HepG2 (cell line): ENCODE measurements around the gene SH2B2. TPM values are rescaled to one million over a fixed set of nuclear protein-coding genes. Genes with fewer than 3 reads are reported as not detected.
A peak's percentile ranks its signal among the peaks of the same experiment; 100 is the strongest.

Experiments
- ATAC-seq: fragments of 200-7000 bp; cut with Tn5 transposase; 3 replicates; pipeline ENCODE4 v1.9.1; 2020; ENCODE audit warnings: mild to moderate bottlenecking, moderate library complexity
- BruUV-seq: library from RNA; stranded (reverse); fragments of 400-500 nt; replicated peaks from 2 replicates; lab custom pipeline; 2021; lab: Mats Ljungman, UMichigan
- CTCF ChIA-PET: fragments of 300-600 bp; formaldehyde crosslinking; extraction: SDS; loops from one replicate; lab custom pipeline; 2021; ENCODE audit warnings: low total read pairs, inconsistent platforms, low intra/inter-chr PET ratio; lab: Yijun Ruan, JAX
- POLR2A ChIA-PET: fragments of 350-600 bp; sonication (Branson Sonifier 250); formaldehyde crosslinking; loops from one replicate; lab custom pipeline; 2020; ENCODE audit warnings: antibody characterized with exemption, inconsistent platforms; lab: Yijun Ruan, JAX
- DNase-seq: peaks from one replicate; pipeline ENCODE4 v3.0.0-alpha.2; 2015; ENCODE audit warnings: low spot score
- FAIRE-seq: peaks from 3 replicates; lab custom pipeline; 2011; peaks lifted over from hg19 to GRCh38; lab: Jason Lieb, UNC
- H2AFZ ChIP-seq: one replicate; pipeline ENCODE4 v1.6.1; 2011; ENCODE audit warnings: low read length, inconsistent platforms
- H3K27ac ChIP-seq: fragments of 300-600 bp; 3 replicates; pipeline ENCODE4 v1.8.0; 2011; ENCODE audit warnings: mixed run types, mild to moderate bottlenecking, mixed read lengths, low read length, inconsistent platforms; ENCODE audit not compliant: insufficient read depth; ENCODE audit errors: extremely low read length
- H3K27me3 ChIP-seq, 2 experiments: fragments of 200-600 bp in 1 of 2; 2 replicates in 1 of 2; 3 replicates in 1 of 2; pipeline versions ENCODE4 v1.6.0 to v1.8.0; 2011; ENCODE audit warnings: low read length in 2 of 2, mild to moderate bottlenecking in 2 of 2, moderate library complexity in 2 of 2, inconsistent platforms in 1 of 2; ENCODE audit not compliant: insufficient read depth in 2 of 2, control insufficient read depth in 1 of 2
- H3K36me3 ChIP-seq, 2 experiments: fragments of 200-600 bp in 1 of 2; replicated peaks in 1 of 2; 2 replicates in 1 of 2; 3 replicates in 1 of 2; pipeline versions ENCODE4 v1.5.1 to v1.8.0; 2011; ENCODE audit warnings: low read length in 2 of 2, inconsistent platforms in 1 of 2; ENCODE audit not compliant: insufficient read depth in 2 of 2, control insufficient read depth in 1 of 2
- H3K4me1 ChIP-seq: 2 replicates; pipeline ENCODE4 v1.5.1; 2012; ENCODE audit warnings: low read length, inconsistent platforms; ENCODE audit not compliant: insufficient read depth
- H3K4me2 ChIP-seq: 2 replicates; pipeline ENCODE4 v1.6.0; 2011; ENCODE audit warnings: low read depth, low read length, inconsistent platforms
- H3K4me3 ChIP-seq, 3 experiments: fragments of 200-600 bp in 1 of 3; sonication (generic), shearing (Covaris generic) in 1 of 3; replicated peaks in 1 of 3; 2 replicates each; pipeline ENCODE4 v1.5.1; 2011 to 2016; ENCODE audit warnings: low read length in 3 of 3, inconsistent platforms in 2 of 3, low read depth in 2 of 3, mild to moderate bottlenecking in 2 of 3, control low read depth in 1 of 3, mixed read lengths in 1 of 3; ENCODE audit not compliant: insufficient read depth in 1 of 3
- H3K79me2 ChIP-seq: one replicate; pipeline ENCODE4 v1.6.1; 2011; ENCODE audit warnings: low read length, inconsistent platforms; ENCODE audit not compliant: insufficient read depth
- H3K9ac ChIP-seq: 2 replicates; pipeline ENCODE4 v1.6.0; 2011; ENCODE audit warnings: mild to moderate bottlenecking, low read depth, low read length, inconsistent platforms; ENCODE audit not compliant: insufficient read depth
- H3K9me3 ChIP-seq: 2 replicates; pipeline ENCODE4 v1.5.1; 2012; ENCODE audit warnings: mild to moderate bottlenecking, low read length
- H4K20me1 ChIP-seq: 2 replicates; pipeline ENCODE4 v1.6.0; 2011; ENCODE audit warnings: inconsistent platforms, mild to moderate bottlenecking, low read length, moderate library complexity; ENCODE audit not compliant: insufficient read depth
- AHR ChIP-seq: IDR thresholded peaks from 2 replicates; pipeline ENCODE4 v1.6.1; 2018; ENCODE audit warnings: missing genetic modification reagents, missing compliant biosample characterization
- ARNTL ChIP-seq: sonication (generic); formaldehyde crosslinking; IDR thresholded peaks from 2 replicates; pipeline ENCODE4 v1.4.0; 2020; ENCODE audit warnings: mild to moderate bottlenecking, missing genetic modification reagents
- ATF3 ChIP-seq: sonication (generic); formaldehyde crosslinking; IDR thresholded peaks from 2 replicates; pipeline ENCODE4 v1.4.0; 2020; ENCODE audit warnings: missing genetic modification reagents
- GFI1 ChIP-seq: sonication (generic); formaldehyde crosslinking; IDR thresholded peaks from 2 replicates; pipeline ENCODE4 v1.5.0; 2020; ENCODE audit warnings: missing genetic modification reagents, mild to moderate bottlenecking, borderline replicate concordance
- KLF15 ChIP-seq: sonication (generic); formaldehyde crosslinking; IDR thresholded peaks from 2 replicates; pipeline ENCODE4 v1.8.1; 2023; ENCODE audit warnings: borderline replicate concordance, mild to moderate bottlenecking, inconsistent platforms, missing genetic modification reagents, mixed read lengths
- SMAD3 ChIP-seq: sonication (generic); formaldehyde crosslinking; IDR thresholded peaks from 2 replicates; pipeline ENCODE4 v1.4.0; 2020; ENCODE audit warnings: missing genetic modification reagents
- ZMYM3 ChIP-seq: sonication (generic); formaldehyde crosslinking; IDR thresholded peaks from 2 replicates; pipeline ENCODE4 v1.5.1; 2020; ENCODE audit warnings: mild to moderate bottlenecking, missing genetic modification reagents
- ZNF138 ChIP-seq: sonication (generic); formaldehyde crosslinking; IDR thresholded peaks from 2 replicates; pipeline ENCODE4 v1.5.0; 2020; ENCODE audit warnings: mild to moderate bottlenecking, low read depth, missing genetic modification reagents
- ZNF230 ChIP-seq: sonication (generic); formaldehyde crosslinking; IDR thresholded peaks from 2 replicates; pipeline ENCODE4 v1.4.0; 2020; ENCODE audit warnings: mild to moderate bottlenecking, missing genetic modification reagents
- WGBS: methylation state at CpG from one replicate; pipeline ENCODE4 v1.1.6; 2017; ENCODE audit warnings: low lambda C conversion rate; 5-methylcytosine and 5-hydroxymethylcytosine counted together
- in situ Hi-C: cut with HindIII; loops from 2 replicates; pipeline ENCODE4 v1.10.0; 2017; ENCODE audit warnings: low pct_unique_long_range_greater_than_20kb; ENCODE audit not compliant: extremely low pct_ligation_motif_present
- intact Hi-C: fragments of 100-400 bp; cut with micrococcal nuclease; formaldehyde crosslinking; loops from one replicate; pipeline ENCODE4 v1.10.0; 2022; ENCODE audit not compliant: unreplicated experiment
- polyA plus RNA-seq, 8 experiments: library from polyadenylated mRNA; depleted of rRNA in 3 of 8; stranded (reverse) in 7 of 8; unstranded in 1 of 8; fragments of >200 nt; fragmentation: Illumina TruSeq in 4 of 8; extraction: Trizol in 4 of 8; gene quantifications; 2 replicates each; pipeline versions ENCODE4 v1.2.1 to v1.2.3, GENCODE V29; 2011 to 2016; ENCODE audit warnings: low read depth in 4 of 8, missing spikeins in 1 of 8, mixed read lengths in 1 of 8; ENCODE audit not compliant: insufficient read depth in 1 of 8
- total RNA-seq, 5 experiments: library from RNA; depleted of rRNA; stranded (reverse); fragments of >200 nt; fragmentation: Illumina TruSeq; extraction: Trizol; gene quantifications; 2 replicates each; pipeline ENCODE4 v1.2.3, GENCODE V29; 2016; ENCODE audit warnings: low read depth in 1 of 5

SH2B2 gene
- total and polyA plus RNA-seq, 2 of the 13 experiments (the other 11 are each of a cell fraction or from before 2014, with no cell fraction given): 0.46 to 1.3 TPM

- Histone ChIP-seq H3K4me1 (peaks cover 12% of the 10 kb centered on the region), H3K36me3 (no peaks in the 10 kb centered on the region), H3K79me2 (no peaks in the 10 kb centered on the region), H3K27ac (no peak overlapping the region), H3K27me3 (peaks cover 0 to 9% of the 10 kb centered on the region in 2 experiments; a peak in 1 of 5 replicates), H2AFZ (no peak overlapping the region), H3K4me2 (no peak overlapping the region), H3K9me3 (no peaks in the 10 kb centered on the region), H3K4me3 (no peak overlapping the region), H4K20me1 (peaks cover 5% of the 10 kb centered on the region; the same call in 1 of the 2 replicates), H3K9ac (no peak overlapping the region)
- no peak for TF ChIP-seq AHR (CRISPR knock-in tag)
- no peak for TF ChIP-seq ARNTL (CRISPR knock-in tag)
- no peak for TF ChIP-seq ZNF230 (CRISPR knock-in tag)
- 71% methylated on average over 7 of the region's 7 CpGs for WGBS
- in situ Hi-C loops: no loop called here
- FAIRE-seq (no peak), DNase-seq (no peak), ATAC-seq (no peak)
- no TSS peak for BruUV-seq
- intact Hi-C loops: no loop called here
- CTCF ChIA-PET: no interaction called here
- POLR2A ChIA-PET: no interaction called here
Measured at GRCh38 chr7:102296514-102296913, 9.8 kb downstream of the SH2B2 start.

GRCh38 chr7:102297487-102298218 is 11.0 kb downstream of the SH2B2 start:
- no peaks in the 10 kb centered on the region for H4K20me1 ChIP-seq
- H3K4me3 ChIP-seq: no peak overlapping the region
- intact Hi-C loops (no loop called here), in situ Hi-C loops (no loop called here)
- DNase-seq: no peak
- WGBS: 61% methylated on average over 9 of the region's 10 CpGs
- TF ChIP-seq ZNF138 (CRISPR knock-in tag) (no peak), KLF15 (CRISPR knock-in tag) (no peak), ATF3 (CRISPR knock-in tag) (no peak), ZMYM3 (CRISPR knock-in tag) (peak; percentile 44; the same call in 1 of the 2 replicates), GFI1 (CRISPR knock-in tag) (no peak), SMAD3 (CRISPR knock-in tag) (no peak)
- no peaks in the 10 kb centered on the region for H3K36me3 ChIP-seq
- H3K4me2 ChIP-seq: no peak overlapping the region
- H3K9ac ChIP-seq: no peak overlapping the region
- H2AFZ ChIP-seq: no peak overlapping the region
- peaks cover 0 to 9% of the 10 kb centered on the region in 2 experiments; a peak in 1 of 5 replicates for H3K27me3 ChIP-seq
- ATAC-seq: no peak
- H3K79me2 ChIP-seq: no peaks in the 10 kb centered on the region
- CTCF ChIA-PET: no interaction called here
- peaks cover 12% of the 10 kb centered on the region for H3K4me1 ChIP-seq
- BruUV-seq: no TSS peak
- H3K27ac ChIP-seq: no peak overlapping the region
- no peaks in the 10 kb centered on the region for H3K9me3 ChIP-seq
- POLR2A ChIA-PET: no interaction called here
- FAIRE-seq: no peak
